Mesangial cell (primary cell): Measurements from ENCODE around the gene PRPH2. TPM values are rescaled to one million over a fixed set of nuclear protein-coding genes. Genes with fewer than 3 reads are reported as not detected.

Experiments used
- total RNA-seq: library from RNA; depleted of rRNA; stranded (reverse); fragments of >200 nt; gene quantifications from 2 replicates; pipeline ENCODE4 v1.2.3, GENCODE V29; 2015

PRPH2 gene, protein sequence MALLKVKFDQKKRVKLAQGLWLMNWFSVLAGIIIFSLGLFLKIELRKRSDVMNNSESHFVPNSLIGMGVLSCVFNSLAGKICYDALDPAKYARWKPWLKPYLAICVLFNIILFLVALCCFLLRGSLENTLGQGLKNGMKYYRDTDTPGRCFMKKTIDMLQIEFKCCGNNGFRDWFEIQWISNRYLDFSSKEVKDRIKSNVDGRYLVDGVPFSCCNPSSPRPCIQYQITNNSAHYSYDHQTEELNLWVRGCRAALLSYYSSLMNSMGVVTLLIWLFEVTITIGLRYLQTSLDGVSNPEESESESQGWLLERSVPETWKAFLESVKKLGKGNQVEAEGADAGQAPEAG
- 0.33 and 0.51 TPM in 2 replicates for total RNA-seq

DNA sequence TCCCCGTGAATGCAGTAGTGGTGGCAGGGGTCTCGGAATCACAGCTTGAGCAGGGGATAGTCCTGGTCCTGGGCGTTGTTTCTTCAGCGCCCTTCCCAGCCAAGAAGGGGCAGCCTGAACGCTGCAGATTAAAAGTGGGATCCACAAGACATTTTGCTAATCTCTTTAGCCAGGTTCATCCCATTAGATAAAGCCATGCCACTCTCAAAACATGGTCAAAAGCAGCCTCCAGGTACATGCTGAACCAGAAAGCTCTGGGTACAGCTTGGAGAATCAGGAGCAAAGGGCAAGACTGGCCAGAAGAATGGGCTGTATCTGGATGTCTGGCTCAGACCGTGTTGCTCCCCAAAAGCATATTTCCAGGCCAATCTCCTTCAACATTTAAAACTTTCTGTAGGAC lies at the start of gene PRPH2:
Gene PRPH2, minus strand, starts transcription at position 101 of the 400 bp plus-strand sequence. CDS start 263 bp downstream, outside the sequence.

GRCh38 chr6:42745640-42746462 lies 23.5 kb upstream of the PRPH2 start, which contains the start of gene TBCC:
Gene TBCC (minus strand): TSS chr6:42746103. CDS start chr6:42746073, 30 bp downstream.

Other genes with a start within 250 kb of the PRPH2 start
- 8.0 and 9.6 TPM in 2 replicates for gene UBR2, start 158.6 kb downstream of the PRPH2 start, total RNA-seq
- 30.8 and 34.2 TPM in 2 replicates for gene TBCC, start 23.5 kb upstream of the PRPH2 start, total RNA-seq
- gene BICRAL, start 59.5 kb upstream of the PRPH2 start, total RNA-seq = 3.3 and 6.7 TPM in 2 replicates
- 51.2 and 105 TPM in 2 replicates for gene RPL7L1, start 157.0 kb upstream of the PRPH2 start, total RNA-seq
- gene PTCRA, start 193.5 kb upstream of the PRPH2 start, total RNA-seq = not detected in 2 replicates
- gene CNPY3, start 206.9 kb upstream of the PRPH2 start, total RNA-seq = 40.4 and 52.7 TPM in 2 replicates
- not detected in 2 replicates for gene GNMT, start 238.2 kb upstream of the PRPH2 start, total RNA-seq